ENCODE results near the gene ZNHIT3. TPM values are rescaled to one million over a fixed set of nuclear protein-coding genes. Genes with fewer than 3 reads are reported as not detected.

ZNHIT3 gene
- total and polyA plus RNA-seq, 2 of the 13 experiments (the other 11 are each of a cell fraction or from before 2014, with no cell fraction given), result 66.6 to 77.4 TPM

GRCh38 chr17:36544307-36545076, 58.0 kb downstream of the ZNHIT3 start, which contains the start of gene GGNBP2 (continued):
- TF ChIP-seq ZNF446 (CRISPR knock-in tag; IDR thresholded peaks at IDR 0.05), result no peak; the same call in 1 of the 2 replicates
- TF ChIP-seq, protein P1, sequence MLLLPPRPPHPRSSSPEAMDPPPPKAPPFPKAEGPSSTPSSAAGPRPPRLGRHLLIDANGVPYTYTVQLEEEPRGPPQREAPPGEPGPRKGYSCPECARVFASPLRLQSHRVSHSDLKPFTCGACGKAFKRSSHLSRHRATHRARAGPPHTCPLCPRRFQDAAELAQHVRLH (CRISPR knock-in tag; IDR thresholded peaks at IDR 0.05; ENCODE audit: borderline replicate concordance, low read depth), result 0 out of 2 replicates have a peak, but pooled peaks have one; percentile 52
- TF ChIP-seq ZBTB20 (CRISPR knock-in tag; IDR thresholded peaks at IDR 0.05; ENCODE audit: borderline replicate concordance, low read depth), result no peak
- TF ChIP-seq FOXP1 (IDR thresholded peaks at IDR 0.05), result no peak
- TF ChIP-seq FOXP1 (CRISPR knock-in tag; IDR thresholded peaks at IDR 0.05), result no peak
- no peak for TF ChIP-seq ZHX2 (IDR thresholded peaks at IDR 0.05; ENCODE audit: low read depth)
- TF ChIP-seq ZHX2 (CRISPR knock-in tag; IDR thresholded peaks at IDR 0.05; ENCODE audit: borderline replicate concordance), result no peak
- peak; percentile 54 for TF ChIP-seq CREB1 (IDR thresholded peaks at IDR 0.05)
- no peak for TF ChIP-seq CREB1 (CRISPR knock-in tag; IDR thresholded peaks at IDR 0.05)
- TF ChIP-seq CTCF (CRISPR knock-in tag; IDR thresholded peaks at IDR 0.05), result no peak
- no peak for TF ChIP-seq TRIM22 (IDR thresholded peaks at IDR 0.05)
- peak; percentile 58; the same call in 1 of the 2 replicates for TF ChIP-seq KMT2A (CRISPR knock-in tag; IDR thresholded peaks at IDR 0.05)
- TF ChIP-seq ZNF629 (CRISPR knock-in tag; conservative IDR thresholded peaks at IDR 0.05), result no peak
